ENCODE measurements around the gene SLC22A31.

The SLC22A31 gene

GRCh38 chr16:89155851-89156739 lies 44.2 kb downstream of the SLC22A31 start:
- Histone ChIP-seq H3K27ac (ENCODE audit: low read length) (no peak overlapping the region), H3K4me1 (ENCODE audit: low read length) (no peaks in the 10 kb centered on the region), H3K9me2 (replicated peaks; ENCODE audit: insufficient read depth, low read length) (no peaks in the 10 kb centered on the region), H2AFZ (ENCODE audit: low read length) (no peak overlapping the region), H3K9ac (ENCODE audit: low read length) (no peak overlapping the region), H3K79me2 (ENCODE audit: low read length) (no peaks in the 10 kb centered on the region), H3K4me2 (ENCODE audit: low read depth, low read length) (no peak overlapping the region), H3F3A (ENCODE audit: insufficient read depth, low read length) (no peaks in the 10 kb centered on the region), H3K9me3 (replicated peaks; ENCODE audit: insufficient read depth, low read length) (no peaks in the 10 kb centered on the region), H3K27me3 (replicated peaks; ENCODE audit: insufficient read depth, low read length) (no peaks in the 10 kb centered on the region), H3K4me3 (ENCODE audit: low read length) (no peak overlapping the region), H4K20me1 (ENCODE audit: insufficient read depth, low read length) (no peaks in the 10 kb centered on the region), H3K36me3 (replicated peaks; ENCODE audit: insufficient read depth, low read length) (no peaks in the 10 kb centered on the region)
- no peak for DNase-seq
- TF ChIP-seq, protein P1, sequence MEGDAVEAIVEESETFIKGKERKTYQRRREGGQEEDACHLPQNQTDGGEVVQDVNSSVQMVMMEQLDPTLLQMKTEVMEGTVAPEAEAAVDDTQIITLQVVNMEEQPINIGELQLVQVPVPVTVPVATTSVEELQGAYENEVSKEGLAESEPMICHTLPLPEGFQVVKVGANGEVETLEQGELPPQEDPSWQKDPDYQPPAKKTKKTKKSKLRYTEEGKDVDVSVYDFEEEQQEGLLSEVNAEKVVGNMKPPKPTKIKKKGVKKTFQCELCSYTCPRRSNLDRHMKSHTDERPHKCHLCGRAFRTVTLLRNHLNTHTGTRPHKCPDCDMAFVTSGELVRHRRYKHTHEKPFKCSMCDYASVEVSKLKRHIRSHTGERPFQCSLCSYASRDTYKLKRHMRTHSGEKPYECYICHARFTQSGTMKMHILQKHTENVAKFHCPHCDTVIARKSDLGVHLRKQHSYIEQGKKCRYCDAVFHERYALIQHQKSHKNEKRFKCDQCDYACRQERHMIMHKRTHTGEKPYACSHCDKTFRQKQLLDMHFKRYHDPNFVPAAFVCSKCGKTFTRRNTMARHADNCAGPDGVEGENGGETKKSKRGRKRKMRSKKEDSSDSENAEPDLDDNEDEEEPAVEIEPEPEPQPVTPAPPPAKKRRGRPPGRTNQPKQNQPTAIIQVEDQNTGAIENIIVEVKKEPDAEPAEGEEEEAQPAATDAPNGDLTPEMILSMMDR (IDR thresholded peaks at IDR 0.05; ENCODE audit: low read length) = no peak
- TF ChIP-seq EZH2 (optimal IDR thresholded peaks at IDR 0.05; ENCODE audit: low read depth, low read length) = no peak
- no peak for TF ChIP-seq EZH2phosphoT487 (IDR thresholded peaks at IDR 0.05; ENCODE audit: low read length)

DNA sequence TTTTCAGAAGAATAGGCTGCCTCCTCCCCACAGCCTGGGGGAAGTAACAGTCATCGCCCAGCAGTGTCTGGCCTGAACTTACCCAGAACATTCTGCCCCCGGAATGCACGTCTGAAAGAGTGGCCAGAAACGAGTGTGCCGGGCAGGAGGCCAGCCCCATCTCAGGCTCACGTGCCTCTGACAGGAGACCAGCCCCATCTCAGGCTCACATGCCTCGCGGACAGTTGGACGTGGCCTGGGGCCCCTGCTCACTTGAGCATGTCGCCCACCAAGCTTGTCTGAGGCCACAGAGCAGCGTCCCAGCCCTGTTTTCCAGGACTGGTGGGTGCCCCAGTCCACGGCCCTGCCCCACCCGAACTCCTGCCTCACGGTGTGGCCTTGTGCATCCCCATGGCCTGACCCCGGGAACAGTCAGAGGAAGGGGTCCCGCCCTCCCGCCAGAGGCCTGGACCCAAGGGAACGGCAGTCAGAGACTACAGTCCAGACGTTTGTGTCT lies 45.1 kb downstream of the SLC22A31 start:
- TF ChIP-seq EZH2 (optimal IDR thresholded peaks at IDR 0.05; ENCODE audit: low read depth, low read length) = no peak
- TF ChIP-seq, protein P1 (IDR thresholded peaks at IDR 0.05; ENCODE audit: low read length) = no peak
- no peak overlapping the region for H3K9ac ChIP-seq (ENCODE audit: low read length)
- H3K27ac ChIP-seq (ENCODE audit: low read length) = no peak overlapping the region
- no peaks in the 10 kb centered on the region for H3K27me3 ChIP-seq (replicated peaks; ENCODE audit: insufficient read depth, low read length)
- no peaks in the 10 kb centered on the region for H3K9me3 ChIP-seq (replicated peaks; ENCODE audit: insufficient read depth, low read length)
- no peaks in the 10 kb centered on the region for H4K20me1 ChIP-seq (ENCODE audit: insufficient read depth, low read length)
- no peaks in the 10 kb centered on the region for H3K79me2 ChIP-seq (ENCODE audit: low read length)
- no peak overlapping the region for H3K4me2 ChIP-seq (ENCODE audit: low read depth, low read length)
- no peaks in the 10 kb centered on the region for H3K36me3 ChIP-seq (replicated peaks; ENCODE audit: insufficient read depth, low read length)
- H2AFZ ChIP-seq (ENCODE audit: low read length) = no peak overlapping the region
- no peaks in the 10 kb centered on the region for H3K4me1 ChIP-seq (ENCODE audit: low read length)
- H3K9me2 ChIP-seq (replicated peaks; ENCODE audit: insufficient read depth, low read length) = no peaks in the 10 kb centered on the region
- no peak overlapping the region for H3K4me3 ChIP-seq (ENCODE audit: low read length)
- DNase-seq = no peak
- no peaks in the 10 kb centered on the region for H3F3A ChIP-seq (ENCODE audit: insufficient read depth, low read length)

DNA sequence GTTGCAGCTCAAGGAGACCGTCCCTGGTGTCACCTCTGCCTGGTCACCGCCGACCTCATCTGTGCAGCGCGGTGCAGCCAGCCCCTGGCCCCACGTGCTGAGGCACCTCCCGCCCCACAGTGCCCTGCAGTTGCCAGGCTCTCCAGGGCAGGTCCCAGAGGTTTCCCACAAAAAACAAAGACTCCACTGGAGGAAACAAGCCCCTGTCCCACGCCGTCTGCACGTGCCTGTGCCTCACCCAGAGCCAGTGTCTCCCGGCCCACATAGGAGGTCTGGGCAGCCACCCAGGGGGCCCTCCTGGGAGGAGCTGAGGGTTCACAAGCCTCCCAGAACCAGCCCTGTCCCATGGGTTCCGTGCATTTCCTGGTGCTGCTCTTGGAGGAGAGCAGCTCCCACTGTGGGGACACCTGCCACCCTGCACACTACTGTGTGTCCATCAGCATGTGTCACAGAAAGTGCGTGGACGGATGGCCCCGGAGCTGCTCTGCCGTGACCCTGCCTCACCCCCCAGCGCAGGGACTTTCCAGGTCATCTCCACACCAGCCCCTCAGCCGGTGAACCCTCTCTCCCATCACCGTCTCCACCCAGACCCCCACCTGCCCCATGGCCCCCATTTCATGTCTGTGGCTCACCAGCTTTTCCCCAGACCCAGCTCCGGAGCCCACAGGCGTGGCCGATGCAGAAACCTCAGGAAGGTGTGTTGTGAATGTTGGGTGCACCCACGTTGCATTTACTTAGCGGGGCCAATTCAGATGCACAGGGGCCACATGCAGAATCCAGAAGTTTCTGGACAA lies 45.8 kb downstream of the SLC22A31 start:
- H4K20me1 ChIP-seq (ENCODE audit: insufficient read depth, low read length) = no peaks in the 10 kb centered on the region
- H3K27me3 ChIP-seq (replicated peaks; ENCODE audit: insufficient read depth, low read length) = no peaks in the 10 kb centered on the region
- no peak overlapping the region for H2AFZ ChIP-seq (ENCODE audit: low read length)
- H3K79me2 ChIP-seq (ENCODE audit: low read length) = no peaks in the 10 kb centered on the region
- TF ChIP-seq EZH2 (optimal IDR thresholded peaks at IDR 0.05; ENCODE audit: low read depth, low read length) (no peak), EZH2phosphoT487 (IDR thresholded peaks at IDR 0.05; ENCODE audit: low read length) (no peak)
- no peaks in the 10 kb centered on the region for H3K4me1 ChIP-seq (ENCODE audit: low read length)
- no peak overlapping the region for H3K27ac ChIP-seq (ENCODE audit: low read length)
- H3F3A ChIP-seq (ENCODE audit: insufficient read depth, low read length) = no peaks in the 10 kb centered on the region
- no peak overlapping the region for H3K4me2 ChIP-seq (ENCODE audit: low read depth, low read length)
- no peaks in the 10 kb centered on the region for H3K9me2 ChIP-seq (replicated peaks; ENCODE audit: insufficient read depth, low read length)
- no peak overlapping the region for H3K9ac ChIP-seq (ENCODE audit: low read length)
- H3K4me3 ChIP-seq (ENCODE audit: low read length) = no peak overlapping the region
- no peak for DNase-seq
- H3K36me3 ChIP-seq (replicated peaks; ENCODE audit: insufficient read depth, low read length) = no peaks in the 10 kb centered on the region
- no peaks in the 10 kb centered on the region for H3K9me3 ChIP-seq (replicated peaks; ENCODE audit: insufficient read depth, low read length)

All from MM.1S (cell line).